Endothelial cell of umbilical vein (primary cell): ENCODE measurements around the gene MTG1. TPM values are rescaled to one million over a fixed set of nuclear protein-coding genes. Genes with fewer than 3 reads are reported as not detected.
"Not testable (repeated sequence)": the region's sequence is repeated elsewhere in the genome, so short reads cannot be mapped to it uniquely, and the experiment has no call there.

Experiments used
- BruUV-seq: library from RNA; stranded (reverse); fragments of 400-500 nt; replicated peaks from 2 replicates; lab custom pipeline; 2021; lab: Mats Ljungman, UMichigan
- CTCF ChIA-PET: fragments of 300-600, 350-600 bp; sonication (Branson Sonifier 250); formaldehyde crosslinking; loops from one replicate; lab custom pipeline; 2021; ENCODE audit warnings: antibody characterized with exemption, inconsistent platforms; lab: Charles Lee
- POLR2A ChIA-PET: fragments of 300-600, 350-600 bp; sonication (Branson Sonifier 250); formaldehyde crosslinking; loops from one replicate; lab custom pipeline; 2021; ENCODE audit warnings: antibody characterized with exemption, inconsistent platforms; lab: Charles Lee
- DNase-seq: peaks from one replicate; pipeline ENCODE4 v3.0.0-alpha.2; 2011; ENCODE audit warnings: low read depth, low spot score
- FAIRE-seq: peaks from 2 replicates; lab custom pipeline; 2011; peaks lifted over from hg19 to GRCh38; lab: Jason Lieb, UNC
- H2AFZ ChIP-seq: 2 replicates; pipeline ENCODE4 v1.6.0; 2012; ENCODE audit warnings: low read depth, low read length, control low read depth, inconsistent platforms
- H3K27ac ChIP-seq: 2 replicates; pipeline ENCODE4 v1.5.1; 2011; ENCODE audit warnings: low read depth, mild to moderate bottlenecking, control low read depth, low read length, moderate library complexity; ENCODE audit not compliant: insufficient read depth
- H3K27me3 ChIP-seq, 2 experiments: 2 replicates each; pipeline versions ENCODE4 v1.6.0 to v1.6.1; 2011; ENCODE audit warnings: low read length in 2 of 2, mixed read lengths in 1 of 2; ENCODE audit not compliant: control insufficient read depth in 2 of 2, insufficient read depth in 2 of 2
- H3K36me3 ChIP-seq, 2 experiments: 2 replicates in 1 of 2; 3 replicates in 1 of 2; pipeline ENCODE4 v1.5.1; 2011; ENCODE audit warnings: low read length in 2 of 2, mild to moderate bottlenecking in 1 of 2, moderate library complexity in 1 of 2; ENCODE audit not compliant: control insufficient read depth in 2 of 2, insufficient read depth in 2 of 2; ENCODE audit errors: extremely low read depth in 1 of 2
- H3K4me1 ChIP-seq: 3 replicates; pipeline ENCODE4 v1.5.1; 2011; ENCODE audit warnings: mild to moderate bottlenecking, low read length; ENCODE audit not compliant: control insufficient read depth, insufficient read depth; ENCODE audit errors: extremely low read depth
- H3K4me2 ChIP-seq: 2 replicates; pipeline ENCODE4 v1.6.1; 2011; ENCODE audit warnings: low read length, control low read depth, mixed read lengths; ENCODE audit not compliant: insufficient read depth
- H3K4me3 ChIP-seq, 3 experiments: fragments of 200-600 bp in 1 of 3; sonication (generic), shearing (Covaris generic) in 1 of 3; replicated peaks in 1 of 3; 2 replicates each; pipeline ENCODE4 v1.5.1; 2011 to 2016; ENCODE audit warnings: control low read depth in 3 of 3, low read length in 3 of 3, mild to moderate bottlenecking in 2 of 3, inconsistent platforms in 1 of 3, low read depth in 1 of 3, moderate library complexity in 1 of 3; ENCODE audit not compliant: insufficient read depth in 1 of 3
- H3K79me2 ChIP-seq: 2 replicates; pipeline ENCODE4 v1.6.0; 2012; ENCODE audit warnings: low read length, inconsistent platforms; ENCODE audit not compliant: control insufficient read depth, insufficient read depth
- H3K9ac ChIP-seq: replicated peaks from 2 replicates; pipeline ENCODE3; 2011; ENCODE audit warnings: low read length, control low read depth; ENCODE audit not compliant: insufficient read depth; ENCODE audit errors: extremely low read depth
- H3K9me1 ChIP-seq: replicated peaks from 3 replicates; pipeline ENCODE4 v1.6.0; 2011; ENCODE audit warnings: mild to moderate bottlenecking, low read length; ENCODE audit not compliant: control insufficient read depth, insufficient read depth; ENCODE audit errors: extremely low read depth
- H3K9me3 ChIP-seq: replicated peaks from 2 replicates; pipeline ENCODE4 v1.5.1; 2012; ENCODE audit warnings: low read length, inconsistent platforms; ENCODE audit not compliant: control insufficient read depth, insufficient read depth
- H4K20me1 ChIP-seq: replicated peaks from 2 replicates; pipeline ENCODE3; 2011; ENCODE audit warnings: mild to moderate bottlenecking, low read length; ENCODE audit not compliant: control insufficient read depth, insufficient read depth; ENCODE audit errors: extremely low read depth
- FOS ChIP-seq: IDR thresholded peaks from 2 replicates; pipeline ENCODE4 v1.6.1; 2011; ENCODE audit warnings: mild to moderate bottlenecking, low read length, moderate library complexity, borderline replicate concordance; ENCODE audit not compliant: insufficient read depth
- GATA2 ChIP-seq: IDR thresholded peaks from 2 replicates; pipeline ENCODE4 v1.7.0; 2011; ENCODE audit warnings: low read depth, mild to moderate bottlenecking, moderate library complexity, mixed read lengths, low read length; ENCODE audit not compliant: insufficient read length, insufficient read depth
- JUN ChIP-seq: IDR thresholded peaks from 2 replicates; pipeline ENCODE4 v1.6.1; 2011; ENCODE audit warnings: borderline replicate concordance, low read depth; ENCODE audit not compliant: insufficient read length, insufficient read depth
- MAX ChIP-seq: IDR thresholded peaks from 2 replicates; pipeline ENCODE4 v1.6.1; 2011; ENCODE audit not compliant: insufficient read depth, insufficient read length
- MYC ChIP-seq: IDR thresholded peaks from one replicate; pipeline ENCODE4 v1.6.1; 2011; ENCODE audit warnings: mild to moderate bottlenecking, low read depth, low read length
- dilution Hi-C: fragments of 300-500 bp; cut with MboI; formaldehyde crosslinking; loops from one replicate; pipeline ENCODE4 v1.15.0; 2019; ENCODE audit warnings: low sequenced_read_pairs; ENCODE audit not compliant: extremely low pct_ligation_motif_present
- intact Hi-C: fragments of 100-400 bp; cut with micrococcal nuclease; formaldehyde crosslinking; loops from one replicate; pipeline ENCODE4 v1.10.0; 2022
- polyA plus RNA-seq, 4 experiments: library from polyadenylated mRNA; depleted of rRNA in 3 of 4; stranded (reverse) in 3 of 4; unstranded in 1 of 4; fragments of >200 nt; gene quantifications; 2 replicates each; pipeline versions ENCODE4 v1.2.1 to v1.2.3, GENCODE V29; 2011 to 2012; ENCODE audit warnings: missing spikeins in 1 of 4
- total RNA-seq: library from RNA; stranded (reverse); gene quantifications from 2 replicates; pipeline ENCODE4 v1.2.3, GENCODE V29; 2021

MTG1 gene
- total and polyA plus RNA-seq, 2 donors (not counting 3 experiments of a cell fraction or from before 2014, with no cell fraction given), result 66.5 to 91.6 TPM

GRCh38 chr10:133366130-133366478, 27.9 kb upstream of the MTG1 start:
- Histone ChIP-seq H4K20me1 (no peaks in the 10 kb centered on the region), H3K9me3 (no peaks in the 10 kb centered on the region), H3K27ac (no peak overlapping the region), H3K4me1 (no peaks in the 10 kb centered on the region), H2AFZ (no peak overlapping the region), H3K4me2 (no peak overlapping the region), H3K27me3 (no peaks in the 10 kb centered on the region), H3K9ac (no peak overlapping the region), H3K9me1 (no peaks in the 10 kb centered on the region), H3K4me3 (no peak overlapping the region), H3K79me2 (no peaks in the 10 kb centered on the region), H3K36me3 (peaks cover 2 to 47% of the 10 kb centered on the region in 2 experiments)
- no TSS peak for BruUV-seq
- ChIA-PET POLR2A (no interaction called here), CTCF (no interaction called here)
- dilution Hi-C loops (no loop called here), intact Hi-C loops (no loop called here)
- TF ChIP-seq GATA2 (no peak), MAX (no peak), JUN (no peak), FOS (no peak), MYC (no peak)
- FAIRE-seq (no peak), DNase-seq (no peak)

DNA sequence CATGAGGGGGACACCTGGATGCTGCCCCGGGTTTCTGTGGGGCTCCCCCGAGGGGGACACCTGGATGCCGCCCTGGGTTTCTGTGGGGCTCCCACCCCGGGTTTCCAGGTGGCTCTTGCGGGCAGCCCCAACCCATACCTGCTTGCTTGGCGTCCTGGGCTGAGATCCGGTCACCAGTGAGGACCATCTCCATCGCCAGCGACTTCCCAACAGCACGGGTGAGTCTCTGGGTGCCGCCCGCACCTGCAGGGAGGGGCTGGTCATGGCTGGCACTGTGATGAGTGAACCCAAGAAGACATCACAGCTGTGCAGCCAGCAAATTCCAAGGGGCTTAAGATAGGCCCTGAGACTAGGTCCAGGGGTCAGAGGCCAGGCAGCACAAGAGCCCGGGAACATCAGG, 27.2 kb upstream of the MTG1 start:
- no peak overlapping the region for H3K4me3 ChIP-seq
- POLR2A ChIA-PET, result no interaction called here
- no peak overlapping the region for H3K4me2 ChIP-seq
- dilution Hi-C loops (no loop called here), intact Hi-C loops (no loop called here)
- no peaks in the 10 kb centered on the region for H3K79me2 ChIP-seq
- no peak overlapping the region for H2AFZ ChIP-seq
- no peak overlapping the region for H3K9ac ChIP-seq
- BruUV-seq, result no TSS peak
- no peaks in the 10 kb centered on the region for H3K9me3 ChIP-seq
- no peak overlapping the region for H3K27ac ChIP-seq
- TF ChIP-seq GATA2 (no peak), JUN (no peak), MAX (no peak)
- H4K20me1 ChIP-seq, result no peaks in the 10 kb centered on the region
- H3K9me1 ChIP-seq, result no peaks in the 10 kb centered on the region
- CTCF ChIA-PET, result no interaction called here
- DNase-seq, result no peak
- FAIRE-seq, result no peak
- no peaks in the 10 kb centered on the region for H3K27me3 ChIP-seq
- no peaks in the 10 kb centered on the region for H3K4me1 ChIP-seq
- peaks cover 2 to 47% of the 10 kb centered on the region in 2 experiments for H3K36me3 ChIP-seq

- BruUV-seq, DNase-seq, H3K9ac ChIP-seq, intact Hi-C loops, H2AFZ ChIP-seq, CTCF ChIA-PET, H3K9me3 ChIP-seq, H3K4me3 ChIP-seq, FAIRE-seq, H3K27ac ChIP-seq, dilution Hi-C loops, H3K79me2 ChIP-seq, H3K4me2 ChIP-seq, POLR2A ChIA-PET, H4K20me1 ChIP-seq, H3K27me3 ChIP-seq, H3K4me1 ChIP-seq, H3K9me1 ChIP-seq: not testable (repeated sequence)
- H3K36me3 ChIP-seq, result peaks cover 2 to 47% of the 10 kb centered on the region in 2 experiments
Measured at GRCh38 chr10:133367461-133367860, 26.5 kb upstream of the MTG1 start.
